Measurements from ENCODE around the gene BUD23. TPM values are rescaled to one million over a fixed set of nuclear protein-coding genes. Genes with fewer than 3 reads are reported as not detected.

Gene BUD23
- total and polyA plus RNA-seq, 10 donors: 44.2 to 71.4 (median 54.6) TPM

DNA sequence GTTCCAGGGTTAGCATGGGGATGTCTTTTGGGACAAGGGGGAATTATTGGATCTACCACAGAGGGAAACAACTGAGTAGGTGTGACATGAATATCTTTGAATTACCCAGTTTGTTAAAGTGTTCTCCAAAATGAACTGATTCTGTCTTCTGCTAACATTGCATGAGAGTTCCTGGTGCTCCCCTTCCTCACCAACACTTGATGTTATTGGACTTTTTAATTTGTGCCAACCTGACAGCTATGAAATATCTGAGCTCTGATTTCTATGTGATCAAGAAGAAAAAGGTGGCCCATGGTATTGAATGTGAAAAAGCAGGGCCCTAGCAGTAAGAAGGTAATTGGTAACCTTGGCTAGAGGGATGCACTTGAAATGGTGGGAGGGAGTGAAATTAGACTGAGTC is 20.4 kb upstream of the BUD23 start:
- Histone ChIP-seq H3K36me3 (no peaks in the 10 kb centered on the region), H3K27ac (no peak overlapping the region), H3K9me3 (peaks cover 0 to 8% (median 6%) of the 10 kb centered on the region in 8 donors), H3K4me3 (no peak overlapping the region), H3K27me3 (replicated peaks in 1 of 7) (peaks cover 0 to 79% (median 0%) of the 10 kb centered on the region in 7 donors), H3K4me1 (peaks cover 0 to 11% (median 4%) of the 10 kb centered on the region in 6 donors)
- no peak for DNase-seq
- intact Hi-C loops (cut with DNase I; ENCODE audit: low total_unique reads): no loop called here
- TF ChIP-seq POLR2A (IDR thresholded peaks at IDR 0.05) (no peak), POLR2AphosphoS5 (IDR thresholded peaks at IDR 0.05) (no peak)
- TF ChIP-seq, protein P1, sequence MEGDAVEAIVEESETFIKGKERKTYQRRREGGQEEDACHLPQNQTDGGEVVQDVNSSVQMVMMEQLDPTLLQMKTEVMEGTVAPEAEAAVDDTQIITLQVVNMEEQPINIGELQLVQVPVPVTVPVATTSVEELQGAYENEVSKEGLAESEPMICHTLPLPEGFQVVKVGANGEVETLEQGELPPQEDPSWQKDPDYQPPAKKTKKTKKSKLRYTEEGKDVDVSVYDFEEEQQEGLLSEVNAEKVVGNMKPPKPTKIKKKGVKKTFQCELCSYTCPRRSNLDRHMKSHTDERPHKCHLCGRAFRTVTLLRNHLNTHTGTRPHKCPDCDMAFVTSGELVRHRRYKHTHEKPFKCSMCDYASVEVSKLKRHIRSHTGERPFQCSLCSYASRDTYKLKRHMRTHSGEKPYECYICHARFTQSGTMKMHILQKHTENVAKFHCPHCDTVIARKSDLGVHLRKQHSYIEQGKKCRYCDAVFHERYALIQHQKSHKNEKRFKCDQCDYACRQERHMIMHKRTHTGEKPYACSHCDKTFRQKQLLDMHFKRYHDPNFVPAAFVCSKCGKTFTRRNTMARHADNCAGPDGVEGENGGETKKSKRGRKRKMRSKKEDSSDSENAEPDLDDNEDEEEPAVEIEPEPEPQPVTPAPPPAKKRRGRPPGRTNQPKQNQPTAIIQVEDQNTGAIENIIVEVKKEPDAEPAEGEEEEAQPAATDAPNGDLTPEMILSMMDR (IDR thresholded peaks at IDR 0.05 in 8 of 11, conservative IDR thresholded peaks at IDR 0.05 in 3 of 11): no peak

GRCh38 chr7:73667344-73668102 is 15.9 kb upstream of the BUD23 start, which contains the start of gene VPS37D:
Gene VPS37D (plus strand): TSS chr7:73667831. CDS start chr7:73667959, 128 bp downstream.
- DNase-seq: peak; percentile 98
- TF ChIP-seq, protein P1 (IDR thresholded peaks at IDR 0.05 in 8 of 11, conservative IDR thresholded peaks at IDR 0.05 in 3 of 11): peak in 9 of 11 experiments; percentile 34 to 95 (median 82)
- TF ChIP-seq POLR2A (IDR thresholded peaks at IDR 0.05) (no peak), POLR2AphosphoS5 (IDR thresholded peaks at IDR 0.05) (peak in 2 of 3 donors; percentile 58 to 76)
- H3K27ac ChIP-seq: peak within 1 kb of the TSS in 1 of 8 donors; percentile 27
- H3K9me3 ChIP-seq: peaks cover 0 to 8% (median 6%) of the 10 kb centered on the region in 8 donors
- H3K4me3 ChIP-seq: peak within 1 kb of the TSS; percentile 25 to 79 (median 44)
- H3K27me3 ChIP-seq (replicated peaks in 1 of 7): peaks cover 0 to 88% (median 8%) of the 10 kb centered on the region in 7 donors
- H3K4me1 ChIP-seq: peaks cover 0 to 29% (median 19%) of the 10 kb centered on the region in 6 donors
- intact Hi-C loops (cut with DNase I; ENCODE audit: low total_unique reads): no loop called here
- 3 to 15% (median 5%) methylated on average over 13 to 79 of the region's 79 CpGs for WGBS, 5 donors
- H3K36me3 ChIP-seq: no peaks in the 10 kb centered on the region

GRCh38 chr7:73668103-73668885 is 15.1 kb upstream of the BUD23 start:
- intact Hi-C loops (cut with DNase I; ENCODE audit: low total_unique reads): no loop called here
- Histone ChIP-seq H3K36me3 (no peaks in the 10 kb centered on the region), H3K9me3 (peaks cover 0 to 1% (median under 1%) of the 10 kb centered on the region in 8 donors), H3K4me3 (peak overlapping the region; percentile 18 to 79 (median 40)), H3K27me3 (replicated peaks in 1 of 7) (peaks cover 0 to 81% (median 8%) of the 10 kb centered on the region in 7 donors), H3K4me1 (peaks cover 0 to 29% (median 19%) of the 10 kb centered on the region in 6 donors), H3K27ac (peak overlapping the region in 1 of 8 donors; percentile 27)
- WGBS, 5 donors: 2 to 13% (median 4%) methylated on average over 12 to 52 of the region's 52 CpGs
- DNase-seq: peak; percentile 83
- TF ChIP-seq, protein P1 (IDR thresholded peaks at IDR 0.05 in 8 of 11, conservative IDR thresholded peaks at IDR 0.05 in 3 of 11): no peak
- TF ChIP-seq POLR2AphosphoS5 (IDR thresholded peaks at IDR 0.05) (no peak), POLR2A (IDR thresholded peaks at IDR 0.05) (no peak)

Data from spleen (tissue), 11 donors.